CD4-positive, alpha-beta T cell treated with Interleukin-6 for 4 hours (primary cell): ENCODE data around the gene KMT2C.
A peak's percentile ranks its signal among the peaks of the same experiment; 100 is the strongest.

Source experiments
- DNase-seq: peaks from one replicate; pipeline ENCODE4 v3.0.0-alpha.2; 2020; ENCODE audit warnings: mixed read lengths

Gene KMT2C

GRCh38 chr7:152193880-152194279 is 241.9 kb downstream of the KMT2C start:
- DNase-seq, result no peak

- no peak for DNase-seq
Measured at GRCh38 chr7:152189061-152189460, 246.7 kb downstream of the KMT2C start.

GRCh38 chr7:152185558-152185957 is 250.2 kb downstream of the KMT2C start:
- no peak for DNase-seq

- no peak for DNase-seq
Measured at GRCh38 chr7:152180587-152180986, 255.2 kb downstream of the KMT2C start.

- no peak for DNase-seq
Measured at GRCh38 chr7:152180048-152180447, 255.8 kb downstream of the KMT2C start.

- no peak for DNase-seq
Measured at GRCh38 chr7:152178405-152179058, 257.3 kb downstream of the KMT2C start.

GRCh38 chr7:152177681-152178404 is 258.0 kb downstream of the KMT2C start:
- no peak for DNase-seq

GRCh38 chr7:152176797-152177196 is 259.0 kb downstream of the KMT2C start:
- DNase-seq, result no peak

- DNase-seq, result no peak
Measured at GRCh38 chr7:152173372-152174070, 262.3 kb downstream of the KMT2C start.

- DNase-seq, result no peak
Measured at GRCh38 chr7:152162287-152162686, 273.5 kb downstream of the KMT2C start.

- DNase-seq, result no peak
Measured at GRCh38 chr7:152161171-152161570, 274.6 kb downstream of the KMT2C start.

GRCh38 chr7:152158801-152159587 is 276.8 kb downstream of the KMT2C start:
- DNase-seq, result no peak

- DNase-seq, result no peak
Measured at GRCh38 chr7:152152267-152152666, 283.5 kb downstream of the KMT2C start.

GRCh38 chr7:152149363-152149762 is 286.4 kb downstream of the KMT2C start:
- DNase-seq, result no peak

- DNase-seq, result no peak
Measured at GRCh38 chr7:152148706-152149105, 287.1 kb downstream of the KMT2C start.

GRCh38 chr7:152145853-152146466 is 289.8 kb downstream of the KMT2C start:
- DNase-seq, result peak; percentile 44

- DNase-seq, result peak; percentile 24
Measured at GRCh38 chr7:152144557-152145245, 291.1 kb downstream of the KMT2C start.

- DNase-seq, result peak; percentile 31
Measured at GRCh38 chr7:152142976-152143595, 292.7 kb downstream of the KMT2C start.

GRCh38 chr7:152140560-152140959 is 295.2 kb downstream of the KMT2C start:
- DNase-seq, result no peak

GRCh38 chr7:152140067-152140466 is 295.7 kb downstream of the KMT2C start:
- no peak for DNase-seq

GRCh38 chr7:152137476-152138025 is 298.3 kb downstream of the KMT2C start:
- DNase-seq, result no peak
